Stimulated activated naive CD4-positive, alpha-beta T cell treated with Interleukin-2 at 50 U/mL for 16 hours (primary cell): ENCODE measurements around the gene EEFSEC.

ENCODE experiments used
- DNase-seq: peaks from one replicate; lab custom pipeline; 2025; lab: John Stamatoyannopoulos, UW

Gene EEFSEC

GRCh38 chr3:128243602-128244504 is 90.6 kb downstream of the EEFSEC start:
- no peak for DNase-seq

- DNase-seq = no peak
These were observed 92.2 kb downstream of the EEFSEC start for GRCh38 chr3:128245460-128245859.

GRCh38 chr3:128247666-128248409 is 94.6 kb downstream of the EEFSEC start:
- DNase-seq = no peak

- DNase-seq = no peak
These were observed 98.8 kb downstream of the EEFSEC start for GRCh38 chr3:128252083-128252482.

GRCh38 chr3:128253150-128253549 is 99.9 kb downstream of the EEFSEC start:
- DNase-seq = no peak

- no peak for DNase-seq
These were observed 100.8 kb downstream of the EEFSEC start for GRCh38 chr3:128254066-128254590.

- no peak for DNase-seq
These were observed 101.7 kb downstream of the EEFSEC start for GRCh38 chr3:128254967-128255366.

GRCh38 chr3:128256131-128256530 is 102.8 kb downstream of the EEFSEC start:
- DNase-seq = no peak

GRCh38 chr3:128257632-128258031 is 104.4 kb downstream of the EEFSEC start:
- no peak for DNase-seq

GRCh38 chr3:128260275-128260674 is 107.0 kb downstream of the EEFSEC start:
- no peak for DNase-seq

GRCh38 chr3:128262457-128262856 is 109.2 kb downstream of the EEFSEC start:
- DNase-seq = no peak

- DNase-seq = no peak
These were observed 109.8 kb downstream of the EEFSEC start for GRCh38 chr3:128263118-128263517.

- DNase-seq = no peak
These were observed 110.7 kb downstream of the EEFSEC start for GRCh38 chr3:128263946-128264345.

- DNase-seq = no peak
These were observed 113.2 kb downstream of the EEFSEC start for GRCh38 chr3:128266453-128266852.

- no peak for DNase-seq
These were observed 114.3 kb downstream of the EEFSEC start for GRCh38 chr3:128267541-128267940.

- no peak for DNase-seq
These were observed 115.9 kb downstream of the EEFSEC start for GRCh38 chr3:128269006-128269775.

GRCh38 chr3:128269796-128270195 is 116.5 kb downstream of the EEFSEC start:
- DNase-seq = no peak

GRCh38 chr3:128270559-128271492 is 117.5 kb downstream of the EEFSEC start:
- no peak for DNase-seq

- DNase-seq = no peak
These were observed 118.5 kb downstream of the EEFSEC start for GRCh38 chr3:128271536-128272332.
